Right renal cortex interstitium (tissue), 3 donors: Measurements from ENCODE around the gene HTATSF1. TPM values are rescaled to one million over a fixed set of nuclear protein-coding genes. Genes with fewer than 3 reads are reported as not detected.

Experiments used
- polyA plus RNA-seq, 3 donors: library from polyadenylated mRNA; unstranded; fragments of 120-200 nt; gene quantifications; one replicate each; pipeline ENCODE4 v1.2.1, GENCODE V29; 2013; ENCODE audit not compliant: insufficient read length in 3 of 3

HTATSF1 gene
- polyA plus RNA-seq, 3 donors: 121 to 134 (median 131) TPM

Other genes starting within 250 kb of the HTATSF1 start
- gene MAP7D3, start 246.2 kb upstream of the HTATSF1 start, polyA plus RNA-seq: 10 to 100 TPM; 15.1 to 17.5 (median 16.5) TPM
- not detected for gene ADGRG4, start 196.6 kb upstream of the HTATSF1 start, polyA plus RNA-seq
- under 1 TPM in 2 of 3 donors, not detected in 1; 0.04 to 0.06 TPM for gene BRS3, start 9.6 kb upstream of the HTATSF1 start, polyA plus RNA-seq
- 10 to 100 TPM in 2 of 3 donors, 1 to 10 TPM in 1; 6.5 to 10.5 (median 10.3) TPM for gene VGLL1, start 34.6 kb downstream of the HTATSF1 start, polyA plus RNA-seq
- under 1 TPM; 0.07 to 0.21 (median 0.10) TPM for gene CD40LG, start 150.6 kb downstream of the HTATSF1 start, polyA plus RNA-seq